ENCODE measurements around the gene ILF2.
"Not testable (repeated sequence)": the region's sequence is repeated elsewhere in the genome, so short reads cannot be mapped to it uniquely, and the experiment has no call there.

- not testable (repeated sequence) for TF ChIP-seq EZH2phosphoT487, CTCF, EZH2 (IDR thresholded peaks at IDR 0.05)
Observed at GRCh38 chr1:153668672-153669071, 2.1 kb downstream of the ILF2 start.
